HCT116 (cell line): ENCODE data around the gene USP47. TPM values are rescaled to one million over a fixed set of nuclear protein-coding genes. Genes with fewer than 3 reads are reported as not detected.

Experiments used
- ATAC-seq: fragments of 200-7000 bp; cut with Tn5 transposase; 2 replicates; pipeline ENCODE4 v1.9.1; 2020; ENCODE audit warnings: mild to moderate bottlenecking, moderate library complexity
- BruUV-seq: library from RNA; stranded (reverse); fragments of 400-500 nt; replicated peaks from 2 replicates; lab custom pipeline; 2021; lab: Mats Ljungman, UMichigan
- CTCF ChIA-PET: fragments of 300-600 bp; sonication (Branson Sonifier 250); formaldehyde crosslinking; loops from one replicate; lab custom pipeline; 2021; ENCODE audit warnings: antibody characterized with exemption; lab: Charles Lee
- POLR2A ChIA-PET: fragments of 300-600, 350-600 bp; sonication (Branson Sonifier 250); formaldehyde crosslinking; loops from one replicate; lab custom pipeline; 2021; ENCODE audit warnings: antibody characterized with exemption; lab: Charles Lee
- RAD21 ChIA-PET, 2 experiments: fragments of 300-600 bp; sonication (Branson Sonifier 250); formaldehyde crosslinking; loops; one replicate each; lab custom pipeline; 2023; ENCODE audit warnings: low total read pairs in 2 of 2; ENCODE audit not compliant: uncharacterized antibody in 2 of 2, unreplicated experiment in 2 of 2, low non-redundant PET in 1 of 2; lab: Charles Lee
- DNase-seq: peaks from one replicate; pipeline ENCODE4 v3.0.0-alpha.2; 2010; ENCODE audit warnings: low read depth, low spot score
- H2AFZ ChIP-seq: fragments of 200-600 bp; shearing (Covaris generic), sonication (generic); 2 replicates; pipeline ENCODE4 v1.6.1; 2017; ENCODE audit warnings: low read depth, mixed run types, mixed read lengths, antibody characterized with exemption, low read length; ENCODE audit not compliant: poor library complexity, severe bottlenecking
- H3K27ac ChIP-seq: 2 replicates; pipeline ENCODE4 v1.5.1; 2012; ENCODE audit warnings: low read depth, low read length
- H3K27me3 ChIP-seq: fragments of 200-600 bp; sonication (generic); 2 replicates; pipeline ENCODE4 v1.6.1; 2016; ENCODE audit warnings: mixed run types, low read length, mixed read lengths; ENCODE audit not compliant: insufficient read depth
- H3K36me3 ChIP-seq, 2 experiments: fragments of 200-500 bp in 1 of 2; fragments of 200-600 bp in 1 of 2; sonication (Bioruptor generic) in 1 of 2; sonication (generic) in 1 of 2; 2 replicates each; pipeline versions ENCODE4 v1.5.1 to v1.6.1; 2014 to 2016; ENCODE audit warnings: low read length in 2 of 2, inconsistent platforms in 1 of 2, mixed read lengths in 1 of 2, mixed run types in 1 of 2; ENCODE audit not compliant: insufficient read depth in 2 of 2, control insufficient read depth in 1 of 2
- H3K4me1 ChIP-seq, 2 experiments: fragments of 200-600 bp in 1 of 2; sonication (generic) in 1 of 2; 2 replicates each; pipeline versions ENCODE4 v1.5.1 to v1.6.1; 2012 to 2017; ENCODE audit warnings: low read length in 2 of 2, inconsistent platforms in 1 of 2, mild to moderate bottlenecking in 1 of 2, mixed read lengths in 1 of 2, mixed run types in 1 of 2, moderate library complexity in 1 of 2; ENCODE audit not compliant: insufficient read depth in 2 of 2, control insufficient read depth in 1 of 2
- H3K4me2 ChIP-seq: fragments of 200-600 bp; sonication (generic); 2 replicates; pipeline ENCODE4 v1.6.1; 2017; ENCODE audit warnings: mixed run types, low read length, mixed read lengths
- H3K4me3 ChIP-seq, 2 experiments: fragments of 200-600 bp in 1 of 2; sonication (generic) in 1 of 2; replicated peaks in 1 of 2; 2 replicates each; pipeline ENCODE4 v1.5.1; 2011 to 2016; ENCODE audit warnings: low read length in 2 of 2, control low read depth in 1 of 2, low read depth in 1 of 2, mild to moderate bottlenecking in 1 of 2, mixed read lengths in 1 of 2, mixed run types in 1 of 2
- H3K79me2 ChIP-seq: fragments of 200-600 bp; sonication (generic); 2 replicates; pipeline ENCODE4 v1.6.1; 2017; ENCODE audit warnings: mild to moderate bottlenecking, mixed run types, low read length, moderate library complexity, mixed read lengths; ENCODE audit not compliant: insufficient read depth
- H3K9ac ChIP-seq: fragments of 200-600 bp; sonication (generic); 2 replicates; pipeline ENCODE4 v1.6.1; 2016; ENCODE audit warnings: low read length, mixed read lengths
- H3K9me2 ChIP-seq: fragments of 200-600 bp; sonication (generic), shearing (Covaris generic); 2 replicates; pipeline ENCODE4 v1.6.1; 2017; ENCODE audit warnings: mixed run types, mild to moderate bottlenecking, moderate library complexity; ENCODE audit not compliant: insufficient read depth
- H3K9me3 ChIP-seq, 2 experiments: fragments of 200-500 bp in 1 of 2; fragments of 200-600 bp in 1 of 2; sonication (Bioruptor generic) in 1 of 2; sonication (generic) in 1 of 2; 2 replicates each; pipeline ENCODE4 v1.6.1; 2014 to 2017; ENCODE audit warnings: low read length in 2 of 2, mixed read lengths in 2 of 2, inconsistent platforms in 1 of 2, low read depth in 1 of 2, mild to moderate bottlenecking in 1 of 2, mixed run types in 1 of 2, moderate library complexity in 1 of 2; ENCODE audit not compliant: control insufficient read depth in 1 of 2, insufficient read depth in 1 of 2
- H4K20me1 ChIP-seq: fragments of 200-600 bp; sonication (generic), shearing (Covaris generic); 2 replicates; pipeline ENCODE4 v1.6.1; 2017; ENCODE audit warnings: mixed run types, mild to moderate bottlenecking, moderate library complexity; ENCODE audit not compliant: insufficient read depth
- CBX3 ChIP-seq: IDR thresholded peaks from 2 replicates; pipeline ENCODE4 v1.6.1; 2012; ENCODE audit warnings: low read depth
- FOSL1 ChIP-seq: IDR thresholded peaks from 2 replicates; pipeline ENCODE4 v1.6.1; 2012; ENCODE audit warnings: low read depth
- SRF ChIP-seq: IDR thresholded peaks from 2 replicates; pipeline ENCODE4 v1.6.1; 2012; ENCODE audit warnings: low read depth
- YY1 ChIP-seq: IDR thresholded peaks from 2 replicates; pipeline ENCODE4 v1.6.1; 2011; ENCODE audit warnings: low read length, low read depth, moderate library complexity, mild to moderate bottlenecking; ENCODE audit not compliant: insufficient replicate concordance; ENCODE audit errors: extremely low read depth
- ZFX ChIP-seq: fragments of 450-650 bp; IDR thresholded peaks from 2 replicates; pipeline ENCODE4 v1.6.1; 2017
- ZNF274 ChIP-seq: fragments of 200-500 bp; sonication (Bioruptor generic); IDR thresholded peaks from 2 replicates; pipeline ENCODE4 v1.6.1; 2014; ENCODE audit warnings: mild to moderate bottlenecking, low read depth, low read length, inconsistent platforms
- intact Hi-C: fragments of 100-400 bp; cut with micrococcal nuclease; formaldehyde crosslinking; loops from 2 replicates; pipeline ENCODE4 v1.10.0; 2022
- total RNA-seq: library from RNA; stranded (reverse); gene quantifications from one replicate; pipeline ENCODE4 v1.2.1, GENCODE V29; 2021; ENCODE audit not compliant: unreplicated experiment
- TF ChIP-seq, protein P1 (sequence below): IDR thresholded peaks from 2 replicates; pipeline ENCODE4 v1.6.1; 2012
- TF ChIP-seq, protein P2 (sequence below): IDR thresholded peaks from 2 replicates; pipeline ENCODE4 v1.6.1; 2012; ENCODE audit warnings: low read depth
- TF ChIP-seq, protein P3 (sequence below): IDR thresholded peaks from 2 replicates; pipeline ENCODE4 v1.6.1; 2011; ENCODE audit warnings: mild to moderate bottlenecking, low read length, moderate library complexity; ENCODE audit not compliant: insufficient replicate concordance; ENCODE audit errors: extremely low read depth

The USP47 gene
- total RNA-seq, 1 experiment from 2014 or later: 18.9 TPM

DNA sequence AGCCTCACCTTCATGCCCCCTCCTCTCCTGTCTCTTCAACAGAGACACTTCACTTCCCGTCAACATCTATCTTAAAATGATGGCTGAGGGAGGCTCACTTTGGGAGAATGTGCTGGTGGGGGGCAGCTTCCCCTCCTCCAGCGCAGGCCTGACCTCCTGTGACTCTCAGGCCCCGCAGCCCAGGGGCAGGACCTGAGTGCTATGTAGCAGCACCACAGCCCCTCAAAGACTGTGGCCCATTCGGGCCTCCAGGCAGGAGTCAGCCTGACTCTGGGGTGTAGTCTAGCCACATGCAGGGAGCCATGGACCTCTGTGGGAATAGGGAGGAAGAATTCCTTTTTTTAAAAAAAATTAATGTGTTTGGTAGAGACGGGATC, 123.0 kb downstream of the USP47 start:
- H3K9me3 ChIP-seq: no peaks in the 10 kb centered on the region
- no TSS peak for BruUV-seq
- no peak for TF ChIP-seq CBX3
- TF ChIP-seq, all 23 proteins: peak for 0
- Histone ChIP-seq H3K27ac (no peak overlapping the region), H3K79me2 (no peaks in the 10 kb centered on the region), H3K36me3 (no peaks in the 10 kb centered on the region), H3K4me1 (peaks cover 0 to 7% of the 10 kb centered on the region in 2 experiments; a peak in 1 of 4 replicates), H4K20me1 (no peaks in the 10 kb centered on the region), H3K4me2 (no peak overlapping the region), H3K4me3 (no peak overlapping the region), H3K9ac (no peak overlapping the region), H3K27me3 (no peaks in the 10 kb centered on the region), H2AFZ (no peak overlapping the region), H3K9me2 (no peaks in the 10 kb centered on the region)
- no peak for ATAC-seq
- no peak for DNase-seq
- ChIA-PET CTCF (interaction anchor here (3.0 kb wide), 1 partner anchor 12 kb away, joined by 21 read pairs; no protein-coding TSS in a partner anchor), RAD21 (no interaction called here), POLR2A (no interaction called here)
- intact Hi-C loops: no loop called here

DNA sequence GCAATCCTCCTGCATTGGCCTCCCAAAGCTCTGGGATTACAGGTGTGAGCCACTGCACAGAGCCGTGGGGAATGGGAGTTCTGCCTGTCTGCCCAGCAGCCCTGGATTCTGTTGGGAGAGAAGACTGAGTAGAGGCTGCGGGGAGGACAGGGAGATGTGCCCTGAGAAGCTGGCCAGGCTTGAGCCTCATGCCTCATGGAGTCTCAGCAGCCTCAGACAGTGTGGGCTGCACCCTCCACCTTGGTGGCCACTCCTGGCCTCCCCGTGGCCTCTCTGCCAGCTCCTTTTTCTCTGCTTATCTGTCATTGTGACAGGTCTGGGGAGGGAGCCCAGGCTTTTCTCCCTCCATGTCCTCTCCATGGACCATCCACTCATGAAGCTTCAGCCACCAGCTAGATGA, 123.4 kb downstream of the USP47 start:
- H3K27ac ChIP-seq: no peak overlapping the region
- ChIA-PET CTCF (interaction anchor here (3.0 kb wide), 1 partner anchor 11 kb away, joined by 21 read pairs; no protein-coding TSS in a partner anchor), RAD21 (no interaction called here), POLR2A (no interaction called here)
- no peaks in the 10 kb centered on the region for H3K9me2 ChIP-seq
- BruUV-seq: no TSS peak
- TF ChIP-seq, protein P1, sequence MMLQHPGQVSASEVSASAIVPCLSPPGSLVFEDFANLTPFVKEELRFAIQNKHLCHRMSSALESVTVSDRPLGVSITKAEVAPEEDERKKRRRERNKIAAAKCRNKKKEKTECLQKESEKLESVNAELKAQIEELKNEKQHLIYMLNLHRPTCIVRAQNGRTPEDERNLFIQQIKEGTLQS: no peak
- TF ChIP-seq YY1 (no peak), ZFX (no peak), FOSL1 (no peak), ZNF274 (no peak), SRF (no peak), CBX3 (no peak)
- TF ChIP-seq, protein P2, sequence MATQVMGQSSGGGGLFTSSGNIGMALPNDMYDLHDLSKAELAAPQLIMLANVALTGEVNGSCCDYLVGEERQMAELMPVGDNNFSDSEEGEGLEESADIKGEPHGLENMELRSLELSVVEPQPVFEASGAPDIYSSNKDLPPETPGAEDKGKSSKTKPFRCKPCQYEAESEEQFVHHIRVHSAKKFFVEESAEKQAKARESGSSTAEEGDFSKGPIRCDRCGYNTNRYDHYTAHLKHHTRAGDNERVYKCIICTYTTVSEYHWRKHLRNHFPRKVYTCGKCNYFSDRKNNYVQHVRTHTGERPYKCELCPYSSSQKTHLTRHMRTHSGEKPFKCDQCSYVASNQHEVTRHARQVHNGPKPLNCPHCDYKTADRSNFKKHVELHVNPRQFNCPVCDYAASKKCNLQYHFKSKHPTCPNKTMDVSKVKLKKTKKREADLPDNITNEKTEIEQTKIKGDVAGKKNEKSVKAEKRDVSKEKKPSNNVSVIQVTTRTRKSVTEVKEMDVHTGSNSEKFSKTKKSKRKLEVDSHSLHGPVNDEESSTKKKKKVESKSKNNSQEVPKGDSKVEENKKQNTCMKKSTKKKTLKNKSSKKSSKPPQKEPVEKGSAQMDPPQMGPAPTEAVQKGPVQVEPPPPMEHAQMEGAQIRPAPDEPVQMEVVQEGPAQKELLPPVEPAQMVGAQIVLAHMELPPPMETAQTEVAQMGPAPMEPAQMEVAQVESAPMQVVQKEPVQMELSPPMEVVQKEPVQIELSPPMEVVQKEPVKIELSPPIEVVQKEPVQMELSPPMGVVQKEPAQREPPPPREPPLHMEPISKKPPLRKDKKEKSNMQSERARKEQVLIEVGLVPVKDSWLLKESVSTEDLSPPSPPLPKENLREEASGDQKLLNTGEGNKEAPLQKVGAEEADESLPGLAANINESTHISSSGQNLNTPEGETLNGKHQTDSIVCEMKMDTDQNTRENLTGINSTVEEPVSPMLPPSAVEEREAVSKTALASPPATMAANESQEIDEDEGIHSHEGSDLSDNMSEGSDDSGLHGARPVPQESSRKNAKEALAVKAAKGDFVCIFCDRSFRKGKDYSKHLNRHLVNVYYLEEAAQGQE: no peak
- TF ChIP-seq, protein P3, sequence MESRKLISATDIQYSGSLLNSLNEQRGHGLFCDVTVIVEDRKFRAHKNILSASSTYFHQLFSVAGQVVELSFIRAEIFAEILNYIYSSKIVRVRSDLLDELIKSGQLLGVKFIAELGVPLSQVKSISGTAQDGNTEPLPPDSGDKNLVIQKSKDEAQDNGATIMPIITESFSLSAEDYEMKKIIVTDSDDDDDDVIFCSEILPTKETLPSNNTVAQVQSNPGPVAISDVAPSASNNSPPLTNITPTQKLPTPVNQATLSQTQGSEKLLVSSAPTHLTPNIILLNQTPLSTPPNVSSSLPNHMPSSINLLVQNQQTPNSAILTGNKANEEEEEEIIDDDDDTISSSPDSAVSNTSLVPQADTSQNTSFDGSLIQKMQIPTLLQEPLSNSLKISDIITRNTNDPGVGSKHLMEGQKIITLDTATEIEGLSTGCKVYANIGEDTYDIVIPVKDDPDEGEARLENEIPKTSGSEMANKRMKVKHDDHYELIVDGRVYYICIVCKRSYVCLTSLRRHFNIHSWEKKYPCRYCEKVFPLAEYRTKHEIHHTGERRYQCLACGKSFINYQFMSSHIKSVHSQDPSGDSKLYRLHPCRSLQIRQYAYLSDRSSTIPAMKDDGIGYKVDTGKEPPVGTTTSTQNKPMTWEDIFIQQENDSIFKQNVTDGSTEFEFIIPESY: no peak
- no peak overlapping the region for H3K9ac ChIP-seq
- intact Hi-C loops: no loop called here
- ATAC-seq: no peak
- no peak overlapping the region for H2AFZ ChIP-seq
- no peaks in the 10 kb centered on the region for H3K27me3 ChIP-seq
- H3K4me3 ChIP-seq: no peak overlapping the region
- H3K36me3 ChIP-seq: no peaks in the 10 kb centered on the region
- peaks cover 0 to 7% of the 10 kb centered on the region in 2 experiments; a peak in 1 of 4 replicates for H3K4me1 ChIP-seq
- no peaks in the 10 kb centered on the region for H4K20me1 ChIP-seq
- H3K9me3 ChIP-seq: no peaks in the 10 kb centered on the region
- DNase-seq: no peak
- H3K4me2 ChIP-seq: no peak overlapping the region
- H3K79me2 ChIP-seq: no peaks in the 10 kb centered on the region
